A172 (cell line): Measurements from ENCODE around the gene IFI16. TPM values are rescaled to one million over a fixed set of nuclear protein-coding genes. Genes with fewer than 3 reads are reported as not detected.
"Not testable (repeated sequence)": the region's sequence is repeated elsewhere in the genome, so short reads cannot be mapped to it uniquely, and the experiment has no call there.

Experiments used
- DNase-seq: peaks from one replicate; pipeline ENCODE4 v3.0.0-alpha.2; 2015; ENCODE audit warnings: low spot score
- total RNA-seq: library from RNA; depleted of rRNA; stranded (reverse); fragments of >200 nt; shearing (Covaris generic); gene quantifications from 2 replicates; pipeline ENCODE4 v1.2.3, GENCODE V29; 2014; rRNA removed

Gene IFI16
- total RNA-seq, 1 experiment from 2014 or later: 52.3 TPM

DNA sequence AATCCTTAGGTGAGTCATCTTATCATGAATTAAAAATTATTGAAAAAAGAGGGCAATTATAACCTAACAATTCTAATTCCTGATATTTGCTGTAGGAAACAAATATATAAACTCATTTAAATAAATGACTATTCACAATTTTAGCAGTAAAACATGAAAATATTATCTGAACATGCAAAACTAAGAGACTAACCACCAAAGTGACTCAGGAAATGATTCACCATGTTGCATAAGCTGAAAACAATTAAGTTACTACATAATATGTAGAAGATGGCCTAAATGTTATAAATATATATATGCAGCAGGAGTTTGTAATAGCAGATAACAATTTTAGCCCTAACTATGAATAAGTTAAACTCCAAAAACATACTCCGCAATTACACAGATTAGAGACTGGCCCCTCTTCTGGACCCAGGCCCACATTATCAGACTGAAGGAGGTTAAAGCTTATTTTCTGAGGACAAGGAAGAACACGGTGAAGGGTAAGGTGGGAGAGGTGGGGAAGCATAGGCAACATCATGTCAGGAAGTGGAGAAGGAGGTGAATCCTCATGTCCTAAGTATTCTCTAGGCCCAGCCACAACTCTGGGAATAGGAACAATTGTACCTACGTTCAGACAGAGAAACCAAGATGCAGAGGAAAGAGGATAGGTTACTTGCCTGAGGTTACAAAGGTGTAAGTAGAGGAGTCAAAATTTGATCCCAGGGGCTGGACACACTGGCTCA lies 82.5 kb downstream of the IFI16 start:
- DNase-seq: peak; percentile 63

GRCh38 chr1:159098596-159098995 lies 88.9 kb downstream of the IFI16 start:
- no peak for DNase-seq

- DNase-seq: no peak
Measured at GRCh38 chr1:159100589-159100988, 90.9 kb downstream of the IFI16 start.

DNA sequence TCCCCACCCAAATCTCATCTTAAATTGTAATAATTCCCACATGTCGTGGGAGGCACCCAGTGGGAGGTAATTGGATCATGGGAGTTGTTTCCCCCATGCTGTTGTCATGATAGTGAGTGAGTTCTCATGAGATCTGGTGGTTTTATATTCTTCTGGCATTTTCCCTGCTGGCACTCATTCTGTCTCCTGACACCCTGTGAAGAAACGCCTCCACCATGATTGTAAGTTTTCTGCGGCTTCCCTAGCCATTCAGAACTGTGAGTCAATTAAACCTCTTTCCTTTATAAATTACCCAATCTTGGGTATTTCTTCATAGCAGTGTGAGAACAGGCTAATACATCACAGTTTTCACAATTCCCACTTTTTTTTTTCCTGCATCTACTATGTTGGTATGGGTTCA lies 93.3 kb downstream of the IFI16 start:
- not testable (repeated sequence) for DNase-seq

Other genes with a start within 250 kb of the IFI16 start
- gene OR6N1, start 237.7 kb upstream of the IFI16 start, total RNA-seq: not detected in 2 replicates
- not detected in 2 replicates for gene OR6N2, start 228.7 kb upstream of the IFI16 start, total RNA-seq
- gene MNDA, start 178.6 kb upstream of the IFI16 start, total RNA-seq: not detected in 2 replicates
- not detected in 2 replicates for gene PYHIN1, start 78.4 kb upstream of the IFI16 start, total RNA-seq
- not detected in 2 replicates for gene AIM2, start 66.9 kb downstream of the IFI16 start, total RNA-seq
- gene CADM3, start 161.7 kb downstream of the IFI16 start, total RNA-seq: 0.26 and 0.91 TPM in 2 replicates
- not detected in 2 replicates for gene ACKR1, start 195.0 kb downstream of the IFI16 start, total RNA-seq